Epithelial cell of proximal tubule (primary cell): ENCODE measurements around the gene SEMA4C. TPM values are rescaled to one million over a fixed set of nuclear protein-coding genes. Genes with fewer than 3 reads are reported as not detected.

Source experiments
- DNase-seq: peaks from one replicate; pipeline ENCODE4 v3.0.0-alpha.2; 2011; ENCODE audit warnings: low read depth
- H3K4me3 ChIP-seq: 2 replicates; pipeline ENCODE4 v1.5.1; 2011; ENCODE audit warnings: low read depth, mild to moderate bottlenecking, low read length
- total RNA-seq: library from RNA; depleted of rRNA; stranded (reverse); fragments of >200 nt; gene quantifications from 2 replicates; pipeline ENCODE4 v1.2.3, GENCODE V29; 2015
- TF ChIP-seq, protein P1 (sequence below): conservative IDR thresholded peaks from 2 replicates; pipeline ENCODE4 v1.5.1; 2012; ENCODE audit warnings: low read depth, mild to moderate bottlenecking, low read length

Gene SEMA4C
- total RNA-seq, 1 donor from 2014 or later: 35.3 TPM

DNA sequence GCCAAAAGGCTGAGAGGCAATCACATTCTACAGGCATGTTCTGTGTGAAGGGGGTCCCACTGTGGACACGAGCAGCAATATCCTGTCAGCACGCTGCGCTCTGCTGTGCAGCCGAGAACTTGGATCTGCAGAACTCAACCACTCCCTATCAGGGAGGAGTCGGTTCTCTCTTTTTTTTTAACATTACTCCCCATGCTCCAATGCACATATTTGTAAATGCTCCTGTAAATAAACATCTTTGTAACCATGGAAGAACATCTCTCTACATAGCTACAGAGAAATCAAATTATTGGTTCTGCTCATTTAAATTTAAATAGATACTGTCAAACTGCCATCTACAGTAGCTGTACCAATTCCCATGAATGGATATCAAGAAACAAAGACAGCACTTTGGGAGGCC, 23.1 kb downstream of the SEMA4C start:
- TF ChIP-seq, protein P1, sequence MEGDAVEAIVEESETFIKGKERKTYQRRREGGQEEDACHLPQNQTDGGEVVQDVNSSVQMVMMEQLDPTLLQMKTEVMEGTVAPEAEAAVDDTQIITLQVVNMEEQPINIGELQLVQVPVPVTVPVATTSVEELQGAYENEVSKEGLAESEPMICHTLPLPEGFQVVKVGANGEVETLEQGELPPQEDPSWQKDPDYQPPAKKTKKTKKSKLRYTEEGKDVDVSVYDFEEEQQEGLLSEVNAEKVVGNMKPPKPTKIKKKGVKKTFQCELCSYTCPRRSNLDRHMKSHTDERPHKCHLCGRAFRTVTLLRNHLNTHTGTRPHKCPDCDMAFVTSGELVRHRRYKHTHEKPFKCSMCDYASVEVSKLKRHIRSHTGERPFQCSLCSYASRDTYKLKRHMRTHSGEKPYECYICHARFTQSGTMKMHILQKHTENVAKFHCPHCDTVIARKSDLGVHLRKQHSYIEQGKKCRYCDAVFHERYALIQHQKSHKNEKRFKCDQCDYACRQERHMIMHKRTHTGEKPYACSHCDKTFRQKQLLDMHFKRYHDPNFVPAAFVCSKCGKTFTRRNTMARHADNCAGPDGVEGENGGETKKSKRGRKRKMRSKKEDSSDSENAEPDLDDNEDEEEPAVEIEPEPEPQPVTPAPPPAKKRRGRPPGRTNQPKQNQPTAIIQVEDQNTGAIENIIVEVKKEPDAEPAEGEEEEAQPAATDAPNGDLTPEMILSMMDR: no peak
- DNase-seq: no peak
- no peak overlapping the region for H3K4me3 ChIP-seq

DNA sequence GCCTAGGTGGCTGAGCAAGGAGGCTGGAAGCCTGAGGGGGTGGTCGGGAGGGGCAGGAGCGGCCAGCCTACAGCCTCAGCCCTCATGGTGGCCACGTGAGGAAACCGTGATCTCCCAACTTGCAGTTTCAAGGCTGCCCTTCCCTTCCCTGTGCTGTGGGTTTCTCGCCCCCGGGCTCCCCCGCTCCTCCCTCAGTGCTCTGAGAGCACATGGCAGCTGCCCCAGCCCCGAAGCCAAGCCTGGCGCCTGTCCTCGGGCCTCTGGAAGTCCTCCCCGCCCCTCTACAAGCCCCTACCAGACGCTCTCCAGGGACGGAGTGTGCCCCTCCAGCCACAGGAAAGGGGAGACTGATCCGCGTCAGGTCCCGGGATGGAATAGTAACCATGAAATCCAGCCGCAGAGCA, 25.5 kb downstream of the SEMA4C start:
- no peak for DNase-seq
- no peak overlapping the region for H3K4me3 ChIP-seq
- TF ChIP-seq, protein P1: no peak

DNA sequence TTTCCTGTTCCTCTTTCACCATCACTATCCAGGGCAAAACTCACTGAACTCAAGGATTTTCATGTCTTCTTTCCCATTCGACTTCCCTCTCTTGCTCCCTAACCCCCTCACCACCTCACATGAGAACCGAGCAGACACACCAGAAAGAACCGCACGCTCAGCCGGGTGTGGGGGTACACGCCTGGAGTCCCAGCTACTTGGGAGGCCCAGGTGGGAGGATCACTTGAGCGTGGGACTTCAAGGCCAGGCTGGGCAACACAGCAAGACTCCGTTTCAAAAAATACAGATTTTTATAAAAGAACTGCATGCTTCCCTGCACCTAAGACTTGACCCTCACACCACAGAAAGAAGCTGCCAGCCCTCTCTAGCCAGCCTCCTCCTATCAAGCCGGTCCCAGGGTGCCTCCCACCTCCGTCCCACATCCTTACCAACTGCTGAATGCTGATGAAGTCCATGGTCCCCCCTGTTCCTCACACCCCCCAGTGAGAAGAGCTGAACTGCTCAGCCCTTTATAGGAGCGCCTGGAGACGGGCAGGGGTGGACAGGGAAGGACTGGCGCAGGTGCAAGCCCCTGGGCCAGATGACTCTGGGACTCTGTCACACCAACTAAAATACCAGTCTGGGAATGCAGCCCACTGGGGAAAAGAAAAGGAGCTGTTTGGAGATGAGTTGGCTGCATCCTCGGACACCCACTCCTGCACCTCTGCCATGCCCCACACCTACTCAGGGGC, 26.2 kb downstream of the SEMA4C start, which contains the start of gene ANKRD23:
Gene ANKRD23 (minus strand): TSS at position 484 of the 731 bp plus-strand sequence. CDS start 29 bp downstream, at position 455.
- TF ChIP-seq, protein P1: no peak
- no peak within 1 kb of the TSS for H3K4me3 ChIP-seq
- no peak for DNase-seq

DNA sequence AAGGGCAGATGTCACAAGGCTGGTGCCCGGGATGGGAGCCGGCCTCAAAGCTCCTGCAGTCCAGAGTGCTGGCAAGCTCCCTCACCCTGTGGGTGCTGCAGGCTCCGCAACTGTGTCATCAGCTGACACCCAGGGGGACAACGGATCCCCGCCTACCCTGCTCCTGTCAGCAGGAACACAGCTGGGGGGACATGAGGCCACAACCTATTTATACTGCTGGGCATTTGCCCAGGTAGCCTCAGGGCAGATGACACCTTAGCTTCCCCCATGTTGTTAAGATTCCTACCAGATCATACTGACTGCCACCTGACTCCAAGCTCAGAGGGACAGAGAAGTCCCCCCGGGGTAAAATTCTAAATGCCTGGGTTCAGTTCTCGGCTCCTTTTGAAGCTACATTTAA, 27.3 kb downstream of the SEMA4C start:
- TF ChIP-seq, protein P1: no peak
- no peak for DNase-seq
- H3K4me3 ChIP-seq: no peak overlapping the region

DNA sequence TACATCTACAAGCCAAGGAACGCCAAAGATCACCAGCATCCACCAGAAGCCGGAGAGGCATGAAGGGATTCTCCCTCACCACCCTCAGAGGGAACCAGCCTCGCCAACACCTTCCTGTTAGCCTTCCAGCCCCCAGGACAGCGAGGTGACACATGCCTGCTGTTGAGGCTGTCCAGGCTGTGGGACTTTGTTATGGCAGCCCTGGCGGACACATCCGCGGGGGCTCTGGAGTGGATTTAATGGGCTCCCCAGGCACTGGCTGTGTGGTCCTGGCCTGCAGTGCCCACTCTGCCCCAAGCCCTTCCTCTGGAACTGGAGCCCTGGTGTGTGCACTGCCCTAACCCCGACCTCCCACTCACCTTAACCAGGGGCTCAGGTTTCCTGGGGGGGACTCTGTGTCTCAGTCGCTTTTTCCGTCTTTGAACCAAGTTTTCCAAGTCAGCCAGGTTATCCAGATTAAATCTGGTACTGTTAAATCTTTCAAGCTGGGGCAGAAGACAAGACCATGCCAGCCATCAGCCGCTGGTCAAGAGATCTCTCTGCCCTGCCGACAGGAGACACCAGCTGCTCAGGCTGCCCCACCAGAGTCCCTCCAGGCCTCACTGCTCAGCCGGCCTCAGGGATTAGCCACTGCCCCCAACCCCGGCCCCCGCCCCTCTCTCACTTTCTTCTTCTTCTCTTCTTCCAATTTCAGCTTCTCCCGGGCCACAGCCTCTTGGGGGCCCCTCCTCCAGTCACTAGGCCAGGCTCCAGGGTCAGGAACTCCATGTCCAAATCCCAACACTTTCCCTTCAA, 28.0 kb downstream of the SEMA4C start:
- no peak for DNase-seq
- TF ChIP-seq, protein P1: no peak
- no peak overlapping the region for H3K4me3 ChIP-seq

DNA sequence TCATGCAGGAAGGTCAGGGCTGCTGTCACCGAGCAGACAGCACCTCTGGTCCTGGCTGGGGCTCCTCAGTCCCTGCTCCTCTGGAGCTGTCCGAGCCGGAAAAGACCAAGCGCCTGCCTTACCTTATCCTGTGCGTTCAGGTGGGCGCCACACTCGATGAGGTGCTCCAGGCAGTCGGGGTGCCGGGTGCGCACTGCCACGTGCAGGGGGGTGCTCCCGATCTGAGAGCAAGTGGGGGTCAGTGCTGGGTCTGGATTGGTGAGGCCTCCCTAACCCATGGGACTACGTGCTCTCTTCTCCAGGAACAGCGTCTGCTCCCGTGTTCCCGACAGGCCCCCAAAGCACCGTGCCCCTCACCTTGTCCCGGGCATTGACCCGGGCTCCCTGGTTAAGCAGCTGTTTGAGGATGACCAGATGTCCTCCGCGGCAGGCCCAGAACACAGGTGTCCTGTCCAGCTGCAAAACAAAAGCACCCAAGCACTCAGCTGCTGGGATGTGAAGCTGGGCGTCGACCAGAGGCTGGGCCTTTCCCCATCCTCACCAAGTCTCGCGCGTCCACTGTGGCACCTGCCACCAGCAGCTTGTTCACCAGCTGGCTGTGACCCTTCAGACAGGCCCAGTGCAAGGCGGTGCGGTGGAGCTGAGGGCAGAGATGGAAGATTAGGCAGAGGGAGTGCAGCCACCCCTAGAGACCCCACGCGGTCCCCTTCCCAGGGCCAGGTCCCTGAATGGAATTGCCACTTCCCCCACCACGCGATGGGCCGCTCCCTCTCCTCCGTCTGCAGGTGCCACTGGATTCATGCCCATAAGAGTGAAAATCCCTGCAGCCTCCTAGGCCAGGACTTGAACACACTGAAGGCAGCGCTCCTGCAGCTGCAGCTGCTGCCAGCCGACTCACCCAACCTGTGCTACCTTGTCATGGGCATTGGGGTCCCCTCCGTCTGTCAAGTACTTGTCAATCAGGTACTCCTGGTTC, 29.7 kb downstream of the SEMA4C start:
- no peak for DNase-seq
- H3K4me3 ChIP-seq: no peak overlapping the region
- TF ChIP-seq, protein P1: no peak
